ENCODE results near the gene FGF18.
"Not testable (repeated sequence)": the region's sequence is repeated elsewhere in the genome, so short reads cannot be mapped to it uniquely, and the experiment has no call there.

FGF18 gene

DNA sequence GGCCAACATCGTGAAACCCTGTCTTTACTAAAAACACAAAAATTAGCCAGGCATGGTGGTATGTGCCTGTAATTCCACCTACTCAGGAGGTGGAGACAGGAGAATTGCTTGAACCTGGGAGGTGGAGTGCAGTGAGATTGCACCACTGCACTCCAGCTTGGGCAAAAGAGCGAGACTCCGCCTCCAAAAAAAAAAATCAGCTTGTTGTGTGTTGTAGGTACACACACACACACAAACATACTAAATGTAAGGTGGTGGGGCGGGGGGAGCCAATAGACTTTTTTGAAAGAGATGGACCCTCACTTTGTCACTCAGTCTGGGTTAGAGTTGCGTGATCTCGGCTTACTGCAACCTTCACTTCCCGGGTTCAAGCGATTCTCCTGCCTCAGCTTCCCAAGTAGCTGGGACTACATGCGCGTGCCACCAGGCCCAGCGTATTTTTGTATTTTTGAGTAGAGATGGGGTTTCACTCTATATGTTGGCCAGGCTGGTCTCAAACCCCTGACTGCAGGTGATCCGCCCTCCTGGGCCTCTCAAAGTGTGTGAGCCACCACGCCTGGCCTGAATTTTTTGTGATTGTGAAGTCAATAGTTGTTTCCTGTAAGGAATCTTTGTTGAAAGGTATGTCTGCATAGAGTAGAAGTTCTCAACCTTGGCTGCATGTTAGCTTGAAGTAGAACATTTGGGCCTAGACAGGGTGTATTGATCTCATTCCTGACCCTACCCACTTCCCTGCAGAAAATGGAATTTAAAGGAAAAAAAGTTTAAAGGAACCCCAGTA lies 18.1 kb upstream of the FGF18 start:
- DNase-seq = no peak

DNA sequence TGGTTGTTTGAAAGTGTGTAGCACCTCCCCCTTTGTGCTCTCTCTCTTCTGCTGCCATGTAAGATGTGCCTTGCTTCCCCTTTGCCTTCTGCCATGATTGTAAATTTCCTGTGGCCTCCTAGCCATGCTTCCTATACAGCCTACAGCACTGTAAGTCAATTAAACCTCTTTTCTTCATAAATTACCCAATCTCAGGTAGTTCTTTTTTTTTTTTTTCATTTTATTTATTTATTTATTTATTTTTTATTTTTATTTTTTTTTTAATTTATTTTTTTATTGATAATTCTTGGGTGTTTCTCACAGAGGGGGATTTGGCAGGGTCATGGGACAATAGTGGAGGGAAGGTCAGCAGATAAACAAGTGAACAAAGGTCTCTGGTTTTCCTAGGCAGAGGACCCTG lies 16.7 kb upstream of the FGF18 start:
- not testable (repeated sequence) for DNase-seq

DNA sequence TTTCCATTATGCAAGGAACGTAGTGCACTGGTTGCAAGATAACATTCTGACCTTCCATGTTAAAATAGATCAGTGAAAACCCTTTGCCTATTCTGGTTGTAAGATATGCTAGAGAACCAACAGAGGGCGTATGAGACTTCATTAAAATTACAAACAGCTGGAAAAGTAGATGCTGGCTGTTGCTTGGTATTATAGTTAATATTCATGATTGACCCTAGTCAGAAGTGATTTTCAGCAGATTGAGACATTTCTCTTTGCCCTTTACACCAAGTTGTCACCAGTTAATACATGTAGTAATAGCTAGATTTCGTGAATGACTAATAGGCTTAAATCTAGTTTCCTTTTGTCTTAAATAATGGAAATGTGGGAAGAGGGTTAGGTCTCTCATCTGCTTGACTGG lies 13.8 kb upstream of the FGF18 start:
- no peak for DNase-seq

DNA sequence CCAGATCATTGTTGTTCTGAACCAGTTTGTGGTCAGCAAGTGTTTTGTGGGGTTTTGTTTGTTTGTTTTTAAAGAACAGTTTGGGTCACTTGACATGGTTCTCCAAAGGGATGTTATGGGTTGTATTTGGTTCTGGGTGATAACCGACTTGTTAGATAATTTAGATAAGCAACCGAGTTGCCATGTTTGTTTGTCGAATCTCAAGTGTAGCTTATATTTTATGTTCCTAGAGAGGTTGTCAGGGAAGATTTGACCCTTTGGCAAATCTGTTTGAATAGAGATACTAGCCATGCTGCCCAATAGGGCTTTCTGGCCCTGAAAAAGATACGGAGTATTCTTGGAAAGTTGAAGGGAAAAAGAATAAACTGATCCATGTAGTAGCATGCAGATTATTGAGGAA lies 12.2 kb upstream of the FGF18 start:
- no peak for DNase-seq

GRCh38 chr5:171409164-171410136 lies 10.0 kb upstream of the FGF18 start:
- no peak for DNase-seq

- DNase-seq = no peak
Measured at GRCh38 chr5:171410181-171410580, 9.3 kb upstream of the FGF18 start.

DNA sequence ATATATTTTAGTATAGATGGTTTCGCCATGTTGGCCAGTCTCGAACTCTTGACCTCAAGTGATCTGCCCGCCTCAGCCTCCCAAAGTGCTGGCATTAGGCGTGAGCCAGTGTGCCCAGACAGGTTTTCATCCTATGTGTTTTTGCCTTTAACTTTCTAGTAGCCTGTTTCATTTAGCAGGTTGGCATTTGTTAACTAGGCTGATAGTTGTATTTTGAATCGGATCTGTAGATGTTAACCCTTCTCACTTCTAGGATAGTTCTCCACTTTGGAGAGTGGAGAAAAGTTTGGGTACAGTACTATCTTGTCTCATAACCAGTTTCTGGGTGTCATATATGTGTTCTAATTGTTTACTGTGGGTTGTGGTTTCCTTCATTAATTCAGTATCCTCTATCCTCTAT lies 7.3 kb upstream of the FGF18 start:
- no peak for DNase-seq

GRCh38 chr5:171413153-171413910 lies 6.1 kb upstream of the FGF18 start:
- no peak for DNase-seq

- not testable (repeated sequence) for DNase-seq
Measured at GRCh38 chr5:171413993-171414392, 5.5 kb upstream of the FGF18 start.

DNA sequence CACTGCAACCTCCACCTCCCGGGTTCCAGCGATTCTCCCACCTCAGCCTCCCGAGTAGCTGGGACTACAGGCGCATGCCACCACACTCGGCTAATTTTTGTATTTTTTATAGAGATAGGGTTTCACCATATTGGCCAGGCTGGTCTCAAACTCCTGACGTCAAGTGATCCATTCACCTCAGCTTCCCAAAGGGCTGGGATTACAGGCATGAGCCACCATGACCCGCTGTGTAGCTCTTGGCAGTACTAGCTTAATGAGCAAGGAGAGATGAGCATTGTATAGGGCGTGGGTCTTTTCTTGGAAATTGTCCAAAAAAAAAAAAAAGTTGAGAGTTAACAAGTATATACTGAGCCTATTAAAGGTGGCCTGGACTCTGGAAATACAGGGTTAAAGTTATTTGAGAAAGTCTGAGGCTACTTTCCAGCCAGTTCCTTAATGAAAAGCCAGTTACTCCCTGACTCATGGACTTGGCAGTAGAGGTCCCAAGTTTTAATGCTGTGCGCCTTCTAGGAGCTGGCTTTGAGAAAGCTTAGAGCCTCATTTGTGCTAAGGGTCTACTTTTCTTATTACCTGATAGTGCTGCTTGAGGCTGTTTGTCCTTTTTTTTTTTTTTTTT lies 4.2 kb upstream of the FGF18 start:
- DNase-seq = no peak

DNA sequence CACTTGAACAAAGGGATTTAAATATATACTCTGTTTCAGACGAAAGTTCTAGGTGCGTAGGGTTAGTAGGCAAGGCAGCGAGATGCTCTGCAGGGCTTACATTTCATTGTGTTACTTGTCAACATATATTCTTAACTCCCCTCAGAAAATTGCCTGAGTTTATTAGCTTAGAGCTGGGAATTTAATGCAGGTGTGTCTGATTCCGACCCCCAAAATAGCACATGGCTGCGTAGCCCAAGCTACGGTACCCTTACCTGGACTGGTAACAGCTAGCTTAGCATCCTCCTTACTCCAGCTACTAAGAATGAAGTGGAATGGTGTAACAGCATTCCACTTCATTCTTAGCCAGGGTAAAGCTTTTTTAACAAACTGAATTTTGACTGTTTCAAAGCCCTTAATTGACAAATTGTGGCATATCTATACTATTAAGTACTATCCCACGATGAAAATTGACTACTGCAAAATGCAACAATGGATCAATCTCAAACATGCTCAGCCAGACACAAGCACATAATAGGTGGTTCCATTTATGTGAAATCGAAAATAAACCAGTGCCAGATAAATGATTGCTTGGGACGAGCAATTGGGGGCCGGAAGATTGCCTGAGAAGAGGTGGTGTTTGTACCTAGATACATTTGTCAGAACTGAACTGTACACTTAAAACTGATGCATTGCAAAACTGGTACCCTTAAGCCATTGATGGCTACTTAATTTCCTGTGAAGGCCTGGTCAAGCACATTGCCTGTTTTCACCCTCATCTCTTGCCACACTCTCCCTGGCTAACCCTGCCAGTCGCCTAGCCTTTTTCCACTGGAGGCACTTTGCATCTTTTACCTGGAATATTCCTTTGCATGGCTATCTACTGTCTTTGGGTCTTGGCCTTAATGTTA lies 3.0 kb upstream of the FGF18 start:
- DNase-seq = no peak

- DNase-seq = peak; percentile 95
Measured at GRCh38 chr5:171418316-171418981, 998 bp upstream of the FGF18 start.

GRCh38 chr5:171419688-171420430 lies 412 bp downstream of the FGF18 start:
- DNase-seq = peak; percentile 53

DNA sequence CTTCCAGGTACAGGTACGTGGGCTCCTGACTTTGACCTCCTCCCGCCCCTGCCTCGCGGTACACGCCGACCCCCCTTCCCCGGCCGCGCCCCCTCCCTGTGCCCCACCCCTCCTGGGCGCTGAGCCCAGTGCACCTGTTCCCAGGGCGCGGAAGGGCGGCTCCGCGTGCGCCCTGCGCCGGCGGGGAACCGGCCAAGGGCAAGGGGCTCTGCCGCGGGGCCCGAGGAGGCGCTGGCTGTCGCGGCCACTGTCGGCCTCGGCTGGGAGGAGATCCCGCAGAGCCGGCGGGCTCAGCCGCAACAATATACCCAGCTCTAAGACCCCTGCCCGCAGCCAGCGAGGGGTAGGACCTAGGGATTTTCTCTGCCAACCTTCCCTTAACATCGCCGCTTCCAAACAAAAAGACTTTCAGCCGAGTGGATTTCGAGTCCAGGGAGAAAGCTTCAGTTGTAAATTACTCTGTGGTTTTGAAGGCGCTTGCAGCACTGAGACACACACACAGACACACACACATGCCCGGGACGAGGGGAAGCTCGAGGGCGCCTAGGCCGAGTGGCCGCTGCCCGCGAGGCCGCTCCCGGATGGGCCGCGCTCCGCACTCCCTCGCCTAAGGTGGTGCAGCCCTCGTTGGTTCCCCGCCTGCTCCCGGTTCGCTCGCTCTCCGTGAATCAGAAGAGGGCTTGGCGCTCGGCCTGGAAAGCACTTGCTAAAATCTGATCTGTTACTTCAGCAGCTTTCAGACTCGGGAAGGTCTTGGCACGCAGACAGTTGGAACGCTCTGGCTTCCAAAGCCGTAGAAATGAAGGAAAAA lies 1.2 kb downstream of the FGF18 start:
- peak; percentile 69 for DNase-seq

DNA sequence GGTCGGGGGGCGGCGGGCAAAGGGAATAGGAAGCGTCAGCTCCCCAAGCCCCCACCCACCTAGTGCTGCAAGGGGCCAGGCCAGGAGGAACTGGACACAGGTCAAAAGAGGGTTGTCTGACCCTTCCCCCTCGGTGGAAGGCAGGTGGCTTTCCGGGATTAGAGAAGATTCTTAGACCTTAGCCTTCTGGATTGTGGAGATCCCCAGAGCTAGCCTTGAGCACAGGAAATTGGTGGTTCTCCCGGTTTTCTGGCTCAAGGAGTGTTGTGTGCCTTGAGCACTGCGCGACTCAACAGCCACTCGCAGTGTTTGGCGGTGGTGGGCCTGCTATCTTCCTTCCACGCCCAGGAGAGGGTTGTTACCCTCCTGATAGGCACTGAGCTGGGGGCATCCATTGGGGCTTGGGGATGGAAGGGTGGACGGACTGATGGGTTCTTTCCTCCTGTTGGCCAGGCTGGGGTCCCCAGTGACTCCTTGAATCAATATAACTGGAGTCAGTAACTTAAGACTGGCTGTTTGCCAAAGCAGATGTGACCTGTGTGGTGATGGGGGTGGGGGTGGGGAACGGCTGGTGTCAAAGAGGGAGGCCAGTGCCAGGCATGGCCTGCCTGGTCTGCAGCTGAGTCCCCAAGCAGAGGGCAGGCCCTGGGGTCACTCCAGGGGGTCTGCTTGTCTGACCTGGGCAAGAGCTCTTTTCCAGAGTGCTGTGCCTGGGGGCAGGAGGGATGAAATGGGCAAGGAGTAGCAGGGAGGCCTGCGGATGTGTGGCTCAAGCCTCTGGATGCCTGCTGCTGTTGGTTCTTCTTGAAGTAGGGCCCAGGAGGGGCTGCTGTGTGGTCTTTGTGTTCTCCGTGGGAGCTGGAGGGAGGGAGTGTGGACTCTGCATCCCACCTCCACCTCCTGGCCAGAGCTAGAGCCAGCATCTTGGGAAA lies 2.1 kb downstream of the FGF18 start:
- DNase-seq = peak; percentile 49

GRCh38 chr5:171422495-171422894 lies 3.0 kb downstream of the FGF18 start:
- DNase-seq = no peak

DNA sequence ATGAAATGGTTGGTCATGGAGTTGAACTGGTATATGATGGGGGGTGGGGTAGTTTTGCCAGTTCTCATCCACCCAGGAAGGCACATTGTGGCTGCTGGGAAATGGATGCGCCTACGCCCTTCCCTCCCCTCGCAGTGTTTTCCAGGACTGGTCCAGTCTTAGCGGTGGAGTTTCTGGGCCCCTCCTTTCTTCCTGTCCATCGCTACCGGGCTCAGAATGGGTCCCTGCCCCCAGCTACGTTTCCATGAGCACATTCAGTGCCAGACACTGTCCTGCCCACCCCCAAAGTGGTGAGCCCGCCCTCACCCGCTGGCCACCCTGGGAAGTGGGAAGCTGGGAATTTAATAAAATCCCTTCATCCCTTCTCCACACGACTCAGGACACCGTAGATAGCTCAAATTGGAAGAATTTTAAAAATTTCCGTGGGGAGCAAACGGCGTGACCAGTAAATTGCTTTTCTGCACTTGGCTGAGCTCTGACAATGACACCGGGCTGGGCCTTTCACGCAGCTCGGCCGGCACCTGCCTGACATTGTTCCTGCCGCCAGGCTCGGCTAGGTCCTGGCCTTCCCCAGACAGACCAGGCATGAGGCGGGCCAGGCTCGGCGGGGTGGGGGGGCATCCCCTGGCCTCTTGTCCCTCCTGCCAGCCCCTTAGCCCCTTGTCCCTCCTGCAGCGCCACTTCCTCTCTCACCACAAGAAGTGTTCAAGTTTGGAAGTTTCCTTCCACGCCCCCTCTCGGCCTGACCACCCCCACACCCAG lies 3.6 kb downstream of the FGF18 start:
- DNase-seq = no peak
